HAP-1 (cell line): ENCODE data around the gene TEKT5.

ENCODE experiments used
- DNase-seq, 2 experiments: peaks; one replicate each; pipeline ENCODE4 v3.0.0-alpha.2; 2016 to 2020; ENCODE audit warnings: low spot score in 2 of 2
- H3K27me3 ChIP-seq: fragments of 250-450 bp; sonication (Bioruptor Pico); 2 replicates; pipeline ENCODE4 v1.5.1; 2020; ENCODE audit warnings: low read depth, mild to moderate bottlenecking, moderate library complexity
- H3K36me3 ChIP-seq: fragments of 250-450 bp; sonication (Bioruptor Pico); replicated peaks from 2 replicates; pipeline ENCODE4 v1.5.1; 2020; ENCODE audit warnings: mild to moderate bottlenecking
- H3K4me1 ChIP-seq: fragments of 250-450 bp; sonication (Bioruptor Pico); 2 replicates; pipeline ENCODE4 v1.5.1; 2020; ENCODE audit warnings: mild to moderate bottlenecking
- H3K4me3 ChIP-seq: fragments of 250-450 bp; sonication (Bioruptor Pico); 2 replicates; pipeline ENCODE4 v1.5.1; 2020; ENCODE audit warnings: mild to moderate bottlenecking, moderate library complexity
- H3K9me3 ChIP-seq: fragments of 250-450 bp; sonication (Bioruptor Pico); 2 replicates; pipeline ENCODE4 v1.5.1; 2020; ENCODE audit warnings: mild to moderate bottlenecking, moderate library complexity
- in situ Hi-C: fragments of 300-500 bp; cut with MboI; formaldehyde crosslinking; loops from 3 replicates; pipeline ENCODE4 v1.14.3; 2020; ENCODE audit warnings: low sequenced_read_pairs, inconsistent platforms, mixed read lengths

TEKT5 gene

DNA sequence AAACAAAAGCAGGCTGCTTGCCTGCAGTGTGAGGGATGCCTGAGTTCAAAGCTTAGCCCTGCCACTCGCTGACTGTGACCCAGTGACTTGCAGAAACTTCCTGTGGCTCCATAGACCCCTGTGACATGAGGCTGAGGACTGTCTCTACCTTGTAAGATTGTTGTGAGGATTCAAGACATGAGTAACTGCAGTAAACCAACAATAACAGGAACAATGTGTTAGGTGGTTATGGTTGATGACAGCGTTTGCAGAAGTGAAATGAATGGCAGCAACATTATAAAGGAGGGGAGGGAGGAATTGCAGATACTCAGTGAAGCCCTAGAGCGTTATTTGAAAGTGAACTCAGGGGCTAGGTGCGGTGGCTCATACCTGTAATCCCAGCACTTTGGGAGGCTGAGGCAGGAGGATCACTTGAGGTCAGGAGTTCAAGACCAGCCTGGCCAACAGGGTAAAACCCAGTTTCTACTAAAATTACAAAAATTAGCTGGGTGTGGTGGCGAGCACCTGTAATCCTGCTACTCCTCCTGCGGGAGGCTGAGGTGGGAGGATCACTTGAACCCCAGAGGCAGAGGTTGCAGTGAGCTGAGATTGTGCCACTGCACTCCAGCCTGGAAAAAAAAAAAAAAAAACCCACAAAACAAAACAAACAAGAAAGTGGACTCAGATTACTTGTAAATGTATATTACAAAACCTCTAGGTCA is 80.8 kb downstream of the TEKT5 start:
- H3K9me3 ChIP-seq, result no peaks in the 10 kb centered on the region
- no peaks in the 10 kb centered on the region for H3K27me3 ChIP-seq
- H3K36me3 ChIP-seq, result no peaks in the 10 kb centered on the region
- no peak for DNase-seq
- in situ Hi-C loops, result no loop called here
- peaks cover 14% of the 10 kb centered on the region for H3K4me1 ChIP-seq
- no peak overlapping the region for H3K4me3 ChIP-seq

DNA sequence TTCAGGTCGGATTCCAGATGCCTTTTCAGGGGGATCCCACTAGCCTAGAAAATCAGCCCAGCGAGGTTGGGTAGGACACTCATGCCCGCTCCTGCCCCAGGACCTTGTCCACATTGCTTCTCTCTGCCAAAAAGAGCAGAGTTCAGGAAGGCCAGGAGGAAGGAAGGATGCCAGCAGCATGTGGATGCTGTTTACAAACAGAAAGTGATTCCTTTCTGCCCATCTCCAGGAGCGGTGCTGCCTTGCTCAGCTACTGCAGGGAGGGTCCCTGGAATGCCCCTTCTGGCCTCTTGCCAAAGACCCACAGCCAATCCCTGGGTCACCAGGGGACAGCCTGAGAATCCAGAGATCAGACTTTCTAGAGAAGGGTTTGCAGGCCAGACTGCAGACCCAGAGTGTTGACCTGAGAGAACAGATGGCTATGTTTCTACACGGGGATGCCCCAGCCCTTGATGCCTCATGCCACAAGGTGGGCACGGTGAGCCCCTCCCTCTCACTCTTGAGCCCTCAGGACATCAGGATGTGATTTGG is 82.0 kb downstream of the TEKT5 start:
- no peak for DNase-seq
- Histone ChIP-seq H3K4me1 (peaks cover 14% of the 10 kb centered on the region), H3K36me3 (no peaks in the 10 kb centered on the region), H3K4me3 (no peak overlapping the region), H3K9me3 (no peaks in the 10 kb centered on the region), H3K27me3 (no peaks in the 10 kb centered on the region)
- in situ Hi-C loops, result no loop called here

DNA sequence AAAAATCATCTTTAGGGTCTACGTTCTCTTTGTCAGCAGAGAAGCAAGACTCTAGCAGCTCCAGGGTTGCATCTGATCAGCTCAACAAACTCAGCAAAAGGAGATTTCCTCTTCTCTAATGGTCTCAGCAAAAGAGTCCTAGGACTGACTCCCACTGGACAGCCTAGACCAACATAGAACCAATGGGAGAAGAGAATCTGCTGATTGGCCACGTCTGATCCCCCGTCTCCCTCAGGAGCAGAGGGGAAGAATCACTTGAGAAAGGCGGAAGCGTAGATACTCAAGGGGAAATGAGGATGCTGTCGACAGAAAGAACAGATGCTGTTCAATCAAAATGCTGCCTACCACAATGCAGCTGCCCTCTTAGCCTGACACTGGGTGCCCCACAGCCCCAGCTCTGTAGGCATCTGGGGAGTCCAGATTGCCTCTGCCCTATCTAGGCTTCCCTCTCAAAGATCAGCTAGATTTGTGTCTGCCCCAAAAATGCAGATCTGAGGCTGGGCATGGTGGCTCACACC is 82.8 kb downstream of the TEKT5 start:
- Histone ChIP-seq H3K27me3 (no peaks in the 10 kb centered on the region), H3K36me3 (no peaks in the 10 kb centered on the region), H3K9me3 (no peaks in the 10 kb centered on the region), H3K4me3 (no peak overlapping the region), H3K4me1 (peaks cover 14% of the 10 kb centered on the region)
- no peak for DNase-seq
- in situ Hi-C loops, result no loop called here

DNA sequence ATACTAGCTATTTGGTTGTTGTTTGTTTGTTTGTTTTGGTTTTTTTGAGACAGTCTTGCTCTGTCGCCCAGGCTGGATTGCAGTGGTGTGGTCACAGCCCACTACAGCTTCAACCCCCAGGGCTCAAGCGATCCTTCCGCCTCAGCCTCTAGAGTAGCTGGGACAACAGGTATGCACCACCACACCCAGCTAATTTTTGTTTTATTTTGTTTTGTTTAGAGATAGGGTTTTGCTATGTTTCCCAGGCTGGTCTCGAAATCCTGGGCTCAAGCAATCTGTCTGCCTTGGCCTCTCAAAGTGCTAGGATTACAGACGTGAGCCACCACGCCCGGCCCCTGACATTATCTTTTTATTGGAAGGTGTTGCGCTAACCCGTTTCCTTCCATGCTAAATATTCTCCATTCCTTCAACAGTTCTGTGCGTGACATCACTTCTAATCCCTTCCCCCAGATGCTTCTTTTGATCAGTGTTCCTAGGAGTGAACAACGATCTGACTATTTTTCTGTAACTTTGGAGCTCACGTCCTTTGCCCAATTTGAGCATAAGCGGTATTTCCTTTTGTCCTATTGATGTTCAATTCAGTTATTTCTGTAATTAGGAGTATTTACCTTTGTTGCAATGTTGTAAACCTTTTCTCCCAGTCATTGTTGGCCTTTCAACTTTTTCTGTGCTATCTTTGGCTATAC is 84.1 kb downstream of the TEKT5 start:
- H3K4me3 ChIP-seq, result no peak overlapping the region
- H3K27me3 ChIP-seq, result no peaks in the 10 kb centered on the region
- no peaks in the 10 kb centered on the region for H3K9me3 ChIP-seq
- no peak for DNase-seq
- no peaks in the 10 kb centered on the region for H3K36me3 ChIP-seq
- in situ Hi-C loops, result no loop called here
- peaks cover 14% of the 10 kb centered on the region for H3K4me1 ChIP-seq

DNA sequence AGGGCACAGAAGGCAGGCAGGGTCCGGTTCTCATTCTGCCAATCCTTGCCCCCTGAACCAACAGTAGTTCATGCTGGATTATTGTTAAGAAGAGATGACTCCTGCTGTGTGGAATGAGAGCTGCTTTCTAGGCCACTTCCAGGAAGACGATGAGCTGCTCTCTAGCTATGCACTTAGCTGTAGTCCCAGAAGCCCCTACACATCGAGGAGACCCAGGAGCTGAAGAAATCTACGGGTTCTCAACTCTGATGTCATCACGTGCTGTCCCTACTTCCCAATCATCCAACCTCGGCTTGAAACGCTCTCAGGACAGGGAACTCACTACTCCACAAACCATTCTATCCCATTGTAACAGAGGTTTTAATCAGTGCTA is 85.3 kb downstream of the TEKT5 start:
- DNase-seq, result no peak
- H3K4me3 ChIP-seq, result no peak overlapping the region
- no peaks in the 10 kb centered on the region for H3K9me3 ChIP-seq
- in situ Hi-C loops, result no loop called here
- H3K27me3 ChIP-seq, result no peaks in the 10 kb centered on the region
- no peaks in the 10 kb centered on the region for H3K36me3 ChIP-seq
- peaks cover 11% of the 10 kb centered on the region for H3K4me1 ChIP-seq

DNA sequence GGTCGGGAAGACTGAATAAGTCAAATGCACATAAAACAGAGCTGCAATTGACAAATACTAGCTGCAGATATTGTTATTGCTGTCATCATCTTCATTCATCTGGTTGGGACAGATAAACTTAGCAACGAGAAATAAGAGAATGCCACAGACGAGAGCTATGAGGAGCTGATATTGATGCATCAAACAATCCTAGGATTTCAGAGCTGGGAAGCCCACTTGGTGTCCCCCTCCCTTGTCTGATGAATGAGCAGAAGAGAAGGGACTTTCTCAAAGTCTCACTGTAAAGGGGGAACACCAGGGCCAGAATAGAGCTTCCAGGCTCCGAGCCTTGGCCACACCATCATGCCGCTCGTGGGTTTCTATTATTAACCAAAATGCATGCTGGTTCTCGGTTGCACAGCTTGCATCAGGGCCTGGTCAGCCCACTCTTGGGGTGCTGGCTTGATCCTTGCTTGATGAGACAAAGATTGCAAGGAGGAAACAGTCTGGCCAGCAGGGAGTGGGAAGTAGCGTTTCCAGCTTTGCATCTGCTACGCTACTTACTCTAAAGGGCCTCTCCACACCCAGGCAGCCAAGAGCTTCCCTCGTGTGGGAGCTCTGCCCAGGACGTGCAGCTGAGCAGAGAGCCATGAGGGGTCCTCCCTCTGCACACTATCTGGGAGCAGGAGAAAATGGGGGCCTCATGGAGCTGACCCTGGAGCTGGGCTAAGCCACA is 85.9 kb downstream of the TEKT5 start:
- Histone ChIP-seq H3K27me3 (no peaks in the 10 kb centered on the region), H3K9me3 (no peaks in the 10 kb centered on the region), H3K4me3 (no peak overlapping the region), H3K4me1 (peaks cover 10% of the 10 kb centered on the region), H3K36me3 (no peaks in the 10 kb centered on the region)
- DNase-seq, result no peak
- in situ Hi-C loops, result no loop called here

DNA sequence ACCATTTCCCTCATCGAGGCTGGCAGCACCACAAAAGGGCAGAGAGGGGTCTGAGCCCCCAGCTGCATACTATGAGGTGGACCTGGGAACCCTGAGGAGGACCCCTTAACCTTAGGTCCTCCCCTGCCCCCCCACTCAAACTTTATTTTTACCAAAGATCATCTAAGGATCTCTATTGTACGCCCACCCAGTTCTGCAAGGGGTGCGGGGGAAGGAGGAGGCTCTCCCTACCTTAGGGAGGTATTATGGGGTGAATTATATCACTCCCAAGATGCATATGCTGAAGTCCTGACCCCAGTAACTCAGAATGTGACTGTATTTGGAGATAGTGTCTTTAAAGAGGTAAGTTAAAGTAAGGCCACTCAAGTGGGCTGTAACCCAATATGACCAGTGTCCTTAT is 87.6 kb downstream of the TEKT5 start:
- Histone ChIP-seq H3K4me3 (no peak overlapping the region), H3K4me1 (peaks cover 10% of the 10 kb centered on the region), H3K36me3 (no peaks in the 10 kb centered on the region), H3K9me3 (no peaks in the 10 kb centered on the region), H3K27me3 (peaks cover 3% of the 10 kb centered on the region; the same call in 1 of the 2 replicates)
- no peak for DNase-seq
- in situ Hi-C loops, result no loop called here

DNA sequence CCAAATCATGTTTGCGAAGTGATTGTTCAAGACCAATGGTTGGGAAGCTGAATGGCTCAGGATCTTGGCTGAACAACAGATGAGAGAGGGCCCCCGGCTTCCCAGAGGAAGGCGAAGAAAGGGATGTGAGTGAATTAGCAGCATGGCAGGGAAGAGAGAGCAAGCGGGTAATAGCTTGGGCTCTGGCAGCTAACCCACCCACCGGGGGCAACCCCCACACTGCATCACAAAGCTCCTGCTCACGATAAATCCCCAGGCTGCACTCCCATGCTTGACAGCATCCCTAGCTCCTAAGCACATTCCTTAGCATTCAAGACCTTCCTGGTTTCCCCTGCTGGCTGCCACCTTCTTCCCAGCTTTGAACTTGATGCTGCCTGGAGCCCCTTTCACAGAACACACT is 88.1 kb downstream of the TEKT5 start:
- in situ Hi-C loops, result no loop called here
- no peak for DNase-seq
- Histone ChIP-seq H3K4me1 (peaks cover 10% of the 10 kb centered on the region), H3K4me3 (no peak overlapping the region), H3K27me3 (peaks cover 3% of the 10 kb centered on the region; the same call in 1 of the 2 replicates), H3K9me3 (no peaks in the 10 kb centered on the region), H3K36me3 (no peaks in the 10 kb centered on the region)

DNA sequence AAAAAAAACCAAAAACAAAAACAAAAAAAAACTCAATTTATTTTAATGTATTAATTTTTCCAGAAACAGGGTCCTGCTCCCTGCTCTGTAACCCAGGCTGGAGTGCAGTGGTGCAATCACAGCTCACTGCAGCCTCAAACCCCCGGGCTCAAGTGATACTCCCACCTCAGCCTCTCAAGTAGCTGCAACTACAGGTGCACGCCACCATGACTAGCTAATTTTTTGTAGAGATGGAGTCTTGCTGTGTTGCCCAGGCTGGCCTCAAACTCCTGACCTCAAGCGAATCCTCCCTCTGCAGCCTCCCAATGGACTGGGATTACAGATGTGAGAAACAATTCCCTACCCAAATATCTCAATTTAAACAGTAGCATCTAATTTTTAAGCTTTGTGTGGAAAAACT is 89.1 kb downstream of the TEKT5 start:
- Histone ChIP-seq H3K4me3 (no peak overlapping the region), H3K9me3 (no peaks in the 10 kb centered on the region), H3K36me3 (no peaks in the 10 kb centered on the region), H3K4me1 (peaks cover 5% of the 10 kb centered on the region), H3K27me3 (peaks cover 8% of the 10 kb centered on the region; the same call in 1 of the 2 replicates)
- in situ Hi-C loops, result no loop called here
- DNase-seq, result no peak

DNA sequence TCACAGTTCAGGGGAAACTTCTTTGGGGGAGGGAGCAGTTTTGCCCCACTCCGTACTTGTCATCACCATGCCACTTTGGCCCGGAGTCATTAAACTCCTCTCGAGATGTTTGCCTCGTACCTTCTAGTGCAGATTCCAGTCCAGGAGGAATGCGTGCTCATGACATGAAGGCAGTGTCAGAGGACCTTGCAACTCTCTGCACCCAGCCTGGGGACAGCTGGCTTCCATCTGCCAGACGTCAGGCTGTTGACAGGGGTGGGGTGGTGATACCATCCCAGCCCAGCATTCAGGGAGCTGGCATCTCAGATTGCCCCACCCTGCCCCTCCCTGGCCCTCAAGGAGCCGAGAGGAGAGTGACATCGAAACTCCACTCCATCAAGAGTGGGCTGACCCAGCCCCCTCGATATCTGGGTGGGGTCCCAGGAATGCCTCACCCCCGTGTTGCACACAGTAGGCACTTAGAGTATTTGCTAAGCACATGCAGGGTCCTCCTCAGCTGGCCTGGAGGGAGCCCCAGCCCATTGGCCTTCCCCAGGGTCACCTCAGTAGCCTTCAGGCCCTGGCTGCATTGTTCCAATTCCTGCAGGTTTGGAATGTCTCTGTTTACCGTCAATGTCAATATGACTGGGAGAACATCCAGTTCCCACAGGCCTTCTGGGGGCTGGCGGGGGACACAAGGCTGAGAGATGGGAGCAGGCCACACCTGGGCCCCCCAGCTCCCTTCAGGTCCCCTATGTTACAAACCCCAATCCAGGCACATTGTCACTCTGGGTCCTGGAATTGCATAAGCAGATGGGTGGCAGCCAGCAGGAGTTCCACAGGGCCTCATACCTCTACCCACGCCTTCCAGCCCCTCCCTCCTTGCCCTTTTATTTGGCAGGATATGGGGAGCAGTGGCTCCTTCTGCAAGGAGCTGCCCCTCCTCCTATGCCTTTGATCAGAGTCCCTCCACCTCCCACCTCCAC is 93.0 kb downstream of the TEKT5 start:
- no peaks in the 10 kb centered on the region for H3K9me3 ChIP-seq
- no peak overlapping the region for H3K4me3 ChIP-seq
- DNase-seq, result no peak
- H3K27me3 ChIP-seq, result peaks cover 18% of the 10 kb centered on the region
- in situ Hi-C loops, result no loop called here
- no peaks in the 10 kb centered on the region for H3K36me3 ChIP-seq
- no peaks in the 10 kb centered on the region for H3K4me1 ChIP-seq

DNA sequence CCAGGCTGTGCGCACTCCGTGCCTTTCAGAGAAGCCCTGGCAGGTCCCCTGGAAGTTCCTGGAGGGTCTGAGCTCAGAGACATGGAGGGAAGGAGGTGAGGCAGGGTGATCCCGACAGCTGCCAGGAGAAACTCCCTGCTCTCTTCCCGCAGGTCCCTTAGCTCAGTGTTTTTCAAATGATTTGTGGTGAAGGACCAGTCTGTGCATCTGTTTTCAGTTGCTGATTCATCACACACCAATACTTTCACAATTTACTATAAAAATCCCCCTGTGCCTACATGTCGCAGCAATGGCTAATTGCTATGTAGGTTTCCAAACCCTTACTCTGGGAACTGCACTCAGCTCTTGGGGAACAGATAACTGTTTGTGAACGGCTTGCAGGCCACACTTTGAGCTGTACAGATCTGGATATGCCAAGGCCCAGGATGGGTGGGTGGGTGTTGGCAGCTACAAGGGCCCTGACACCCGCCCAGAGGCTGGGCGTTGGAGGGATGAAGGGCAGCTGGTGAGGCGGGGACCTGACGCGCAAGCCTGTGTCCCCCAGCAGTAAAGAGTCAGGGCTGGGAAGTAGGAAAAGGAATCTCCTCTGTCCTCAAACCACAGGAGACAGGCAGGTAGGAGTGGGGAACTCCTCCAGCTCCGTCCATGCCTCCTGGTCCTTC is 93.8 kb downstream of the TEKT5 start:
- in situ Hi-C loops, result no loop called here
- H3K27me3 ChIP-seq, result peaks cover 18% of the 10 kb centered on the region
- no peaks in the 10 kb centered on the region for H3K9me3 ChIP-seq
- no peak overlapping the region for H3K4me3 ChIP-seq
- H3K4me1 ChIP-seq, result no peaks in the 10 kb centered on the region
- no peaks in the 10 kb centered on the region for H3K36me3 ChIP-seq
- no peak for DNase-seq

DNA sequence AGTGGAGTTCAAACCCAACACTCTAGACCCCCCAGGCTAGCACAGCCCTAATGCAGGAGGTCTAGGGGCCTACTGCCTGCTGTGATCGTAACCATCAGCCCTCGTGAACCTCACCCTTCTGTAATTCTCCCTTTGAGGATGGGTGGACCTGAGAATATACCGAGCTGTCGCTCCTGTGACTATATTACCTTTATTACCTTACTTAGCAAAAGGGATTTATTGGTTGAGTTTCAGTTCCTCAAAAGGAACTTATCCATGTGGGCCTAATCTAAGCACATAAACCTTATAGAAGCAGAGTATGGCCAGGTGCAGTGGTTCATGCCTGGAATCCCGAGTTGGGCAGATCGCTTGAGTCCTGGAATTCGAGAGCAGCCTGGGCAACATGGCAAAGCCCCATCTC is 95.1 kb downstream of the TEKT5 start:
- no peak for DNase-seq
- H3K9me3 ChIP-seq, result no peaks in the 10 kb centered on the region
- no peak overlapping the region for H3K4me3 ChIP-seq
- no peaks in the 10 kb centered on the region for H3K4me1 ChIP-seq
- in situ Hi-C loops, result no loop called here
- H3K36me3 ChIP-seq, result no peaks in the 10 kb centered on the region
- H3K27me3 ChIP-seq, result peaks cover 18% of the 10 kb centered on the region

DNA sequence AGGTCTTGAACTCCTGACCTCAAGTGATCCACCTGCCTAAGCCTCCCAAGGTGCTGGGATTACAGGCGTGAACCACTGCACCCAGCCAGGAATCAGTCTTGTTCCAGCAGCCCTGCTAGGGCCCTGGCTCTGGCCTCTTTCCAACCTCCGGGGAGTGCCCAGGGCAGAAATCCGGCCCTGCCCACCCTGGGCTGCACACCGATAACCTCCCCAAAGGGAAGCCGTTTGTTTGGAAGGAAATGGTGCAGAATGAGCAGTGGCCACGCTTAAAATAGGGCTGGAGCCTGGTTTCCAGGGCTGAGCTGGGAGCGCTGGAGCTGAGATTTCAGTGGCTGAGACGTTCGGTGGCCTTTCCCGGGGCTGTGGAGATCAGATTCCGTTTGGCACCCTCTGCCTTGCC is 96.6 kb downstream of the TEKT5 start:
- in situ Hi-C loops, result no loop called here
- Histone ChIP-seq H3K4me3 (no peak overlapping the region), H3K9me3 (no peaks in the 10 kb centered on the region), H3K36me3 (no peaks in the 10 kb centered on the region), H3K27me3 (peaks cover 15% of the 10 kb centered on the region), H3K4me1 (no peaks in the 10 kb centered on the region)
- DNase-seq, result no peak
